GM19193 (cell line): Measurements from ENCODE around the gene LRRC57.

ENCODE experiments used
- POLR2A ChIP-seq: IDR thresholded peaks from 4 replicates; pipeline ENCODE4 v1.6.1; 2011; ENCODE audit not compliant: insufficient read depth, insufficient read length; ENCODE audit errors: extremely low read depth

The LRRC57 gene

GRCh38 chr15:42507514-42507913, 41.1 kb downstream of the LRRC57 start:
- no peak for TF ChIP-seq POLR2A

GRCh38 chr15:42504631-42505030, 44.0 kb downstream of the LRRC57 start:
- TF ChIP-seq POLR2A = no peak

GRCh38 chr15:42503825-42504224, 44.8 kb downstream of the LRRC57 start:
- no peak for TF ChIP-seq POLR2A

- TF ChIP-seq POLR2A = no peak
These were observed 46.1 kb downstream of the LRRC57 start for GRCh38 chr15:42502477-42502876.

- TF ChIP-seq POLR2A = no peak
These were observed 48.6 kb downstream of the LRRC57 start for GRCh38 chr15:42499858-42500609.

GRCh38 chr15:42498212-42499068, 50.2 kb downstream of the LRRC57 start:
- TF ChIP-seq POLR2A = no peak

- TF ChIP-seq POLR2A = peak; percentile 86
These were observed 53.0 kb downstream of the LRRC57 start, which contains the start of gene SNAP23 for GRCh38 chr15:42495361-42496212. Gene SNAP23 (plus strand): TSS chr15:42495634. CDS start chr15:42511847, 16,213 bp downstream.

GRCh38 chr15:42494998-42495360, 53.6 kb downstream of the LRRC57 start:
- TF ChIP-seq POLR2A = no peak

GRCh38 chr15:42493679-42494078, 54.9 kb downstream of the LRRC57 start:
- TF ChIP-seq POLR2A = no peak

- TF ChIP-seq POLR2A = no peak
These were observed 56.9 kb downstream of the LRRC57 start for GRCh38 chr15:42491539-42492225.

- TF ChIP-seq POLR2A = peak; percentile 87
These were observed 57.7 kb downstream of the LRRC57 start, which contains the start of gene ZNF106 for GRCh38 chr15:42490671-42491538. Gene ZNF106 (minus strand): TSS chr15:42491141. CDS start chr15:42472289, 18,852 bp downstream.

GRCh38 chr15:42490291-42490670, 58.3 kb downstream of the LRRC57 start:
- TF ChIP-seq POLR2A = no peak
